Superior temporal gyrus (tissue), 1 donor: ENCODE data around the gene PGD.
"Not testable (repeated sequence)": the region's sequence is repeated elsewhere in the genome, so short reads cannot be mapped to it uniquely, and the experiment has no call there.

Experiments
- DNase-seq: peaks from one replicate; pipeline ENCODE4 v3.0.0-alpha.2; 2016; ENCODE audit errors: extremely low spot score

The PGD gene

DNA sequence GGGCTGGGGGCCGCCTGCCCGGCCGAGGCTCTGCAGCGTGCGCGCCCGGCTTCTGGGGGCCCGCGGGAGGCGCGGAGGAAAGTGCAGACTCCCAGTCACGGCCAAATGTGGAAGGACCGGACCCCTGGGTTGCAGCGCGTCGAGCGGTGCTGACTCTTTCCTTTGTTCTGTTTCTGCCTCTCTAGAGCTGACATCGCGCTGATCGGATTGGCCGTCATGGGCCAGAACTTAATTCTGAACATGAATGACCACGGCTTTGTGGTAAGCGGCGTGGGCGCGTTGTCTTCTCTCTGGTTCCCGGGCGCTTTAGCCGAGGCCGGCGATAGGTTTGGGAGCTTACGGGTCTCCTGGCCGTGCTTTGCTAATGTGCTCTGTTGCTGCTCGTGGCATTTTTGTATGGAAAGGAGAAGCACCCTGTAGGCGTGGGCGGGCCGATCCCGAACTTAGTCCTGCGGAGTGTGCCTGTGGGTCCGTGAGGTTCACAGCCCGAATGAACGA lies 629 bp downstream of the PGD start:
- DNase-seq, result peak; percentile 38

- no peak for DNase-seq
Observed at GRCh38 chr1:10400013-10400412, 1.1 kb downstream of the PGD start.

GRCh38 chr1:10401281-10401680 lies 2.4 kb downstream of the PGD start:
- DNase-seq, result no peak

DNA sequence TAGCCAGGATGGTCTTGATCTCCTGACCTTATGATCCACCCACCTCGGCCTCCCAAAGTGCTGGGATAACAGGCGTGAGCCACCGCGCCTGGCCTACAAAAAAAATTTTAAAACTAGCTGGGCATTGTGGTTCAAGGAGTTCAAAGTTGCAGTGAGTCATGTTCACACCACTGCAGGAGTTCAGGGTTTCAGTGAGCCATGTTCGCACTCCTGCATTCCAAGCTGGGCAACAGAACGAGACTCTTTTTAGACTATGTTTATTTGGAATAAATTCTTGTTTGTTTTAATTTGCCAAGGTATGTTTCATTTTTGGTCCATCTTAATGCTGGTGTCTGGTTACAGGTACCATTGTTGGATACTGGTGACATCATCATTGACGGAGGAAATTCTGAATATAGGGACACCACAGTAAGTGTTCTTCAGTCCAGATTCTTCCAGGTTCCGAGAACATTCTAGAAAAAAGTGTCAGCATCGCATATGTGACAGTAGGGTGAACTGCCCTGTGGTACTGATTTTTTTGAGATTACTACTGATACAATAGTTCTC lies 3.9 kb downstream of the PGD start:
- no peak for DNase-seq

GRCh38 chr1:10407201-10407600 lies 8.3 kb downstream of the PGD start:
- no peak for DNase-seq

DNA sequence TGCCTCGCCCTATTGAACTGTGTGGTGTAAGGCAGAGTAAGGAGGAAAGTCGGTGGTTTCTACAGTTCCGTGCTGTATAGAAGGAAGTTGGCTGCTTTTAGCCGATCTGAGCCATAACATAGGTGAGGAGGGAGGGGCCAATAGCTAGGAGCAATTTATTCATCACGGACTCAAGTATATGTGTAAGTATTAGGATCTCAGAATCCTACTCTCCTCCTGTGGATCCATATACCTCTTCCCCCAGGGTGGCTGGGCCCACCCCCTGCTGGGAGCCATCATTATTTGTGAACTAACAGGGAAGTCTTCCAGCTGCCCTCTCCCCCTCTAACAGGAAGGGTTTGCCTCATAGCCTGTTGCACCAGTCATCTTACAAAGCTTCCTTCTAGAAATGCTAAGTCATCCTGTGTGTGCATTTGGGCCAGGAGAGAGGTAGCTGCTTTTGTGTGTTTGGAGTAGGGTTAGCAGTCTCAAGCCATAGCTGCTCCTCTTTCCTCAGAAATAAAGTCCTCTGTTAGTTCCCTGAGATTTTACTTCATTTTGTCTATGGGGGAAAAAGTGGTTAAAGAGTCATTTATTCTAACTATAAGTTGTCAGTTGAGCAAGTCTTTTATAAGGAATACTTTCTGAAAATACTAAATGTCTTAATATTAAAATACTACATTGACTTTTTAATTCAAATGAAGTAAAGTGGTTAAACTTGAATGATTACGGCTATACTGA lies 16.5 kb downstream of the PGD start:
- DNase-seq, result no peak

GRCh38 chr1:10415967-10416366 lies 17.1 kb downstream of the PGD start:
- DNase-seq, result not testable (repeated sequence)

- not testable (repeated sequence) for DNase-seq
Observed at GRCh38 chr1:10418741-10419140, 19.9 kb downstream of the PGD start.

DNA sequence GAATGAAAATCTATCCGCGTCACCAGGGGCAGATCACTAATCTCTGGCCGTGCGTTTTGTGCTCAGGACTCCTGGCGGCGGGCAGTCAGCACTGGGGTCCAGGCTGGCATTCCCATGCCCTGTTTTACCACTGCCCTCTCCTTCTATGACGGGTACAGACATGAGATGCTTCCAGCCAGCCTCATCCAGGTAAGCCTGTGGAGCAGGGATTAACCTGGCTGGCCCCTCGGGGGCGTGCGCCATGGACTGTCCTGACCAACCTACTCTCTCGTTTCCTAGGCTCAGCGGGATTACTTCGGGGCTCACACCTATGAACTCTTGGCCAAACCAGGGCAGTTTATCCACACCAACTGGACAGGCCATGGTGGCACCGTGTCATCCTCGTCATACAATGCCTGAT lies 20.5 kb downstream of the PGD start:
- no peak for DNase-seq

DNA sequence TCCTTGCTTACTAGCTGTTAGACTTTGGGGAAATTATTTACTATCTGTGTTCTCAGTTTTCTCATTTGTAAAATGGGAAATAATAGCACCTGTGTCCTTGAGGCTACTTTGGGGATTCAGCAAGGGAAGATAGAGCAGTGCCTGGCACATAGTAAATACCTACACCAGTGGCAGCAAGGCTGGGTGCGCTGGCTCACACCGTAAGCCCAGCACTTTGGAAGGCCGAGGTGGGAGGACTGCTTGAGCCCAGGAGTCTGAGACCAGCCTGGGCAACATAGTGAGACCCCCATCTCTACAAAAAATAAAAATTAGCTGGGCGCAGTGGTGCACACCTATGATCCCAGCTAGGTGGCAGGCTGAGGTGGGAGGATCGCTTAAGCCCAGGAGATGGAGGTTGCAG lies 22.8 kb downstream of the PGD start:
- DNase-seq, result no peak

DNA sequence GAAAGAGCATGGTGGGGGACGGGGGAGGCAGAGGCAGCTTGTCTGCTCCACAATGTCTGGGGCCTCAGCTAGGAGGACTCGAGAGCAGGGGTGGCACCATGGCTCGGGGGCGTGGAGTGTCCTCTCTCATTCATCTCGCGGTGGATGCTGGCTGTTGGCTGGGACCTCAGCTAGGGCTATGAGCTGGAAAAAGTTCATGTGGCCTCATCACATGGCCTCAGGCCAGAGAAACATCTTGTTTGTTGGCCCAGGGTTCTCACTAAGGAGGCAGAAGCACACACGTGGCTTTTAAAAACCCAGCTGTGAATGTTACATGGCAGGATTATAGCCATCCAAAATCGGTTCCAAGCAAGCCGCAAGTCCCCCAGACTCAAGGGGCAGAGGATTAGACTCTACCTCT lies 25.2 kb downstream of the PGD start:
- DNase-seq, result no peak

GRCh38 chr1:10424651-10425050 lies 25.8 kb downstream of the PGD start:
- no peak for DNase-seq

DNA sequence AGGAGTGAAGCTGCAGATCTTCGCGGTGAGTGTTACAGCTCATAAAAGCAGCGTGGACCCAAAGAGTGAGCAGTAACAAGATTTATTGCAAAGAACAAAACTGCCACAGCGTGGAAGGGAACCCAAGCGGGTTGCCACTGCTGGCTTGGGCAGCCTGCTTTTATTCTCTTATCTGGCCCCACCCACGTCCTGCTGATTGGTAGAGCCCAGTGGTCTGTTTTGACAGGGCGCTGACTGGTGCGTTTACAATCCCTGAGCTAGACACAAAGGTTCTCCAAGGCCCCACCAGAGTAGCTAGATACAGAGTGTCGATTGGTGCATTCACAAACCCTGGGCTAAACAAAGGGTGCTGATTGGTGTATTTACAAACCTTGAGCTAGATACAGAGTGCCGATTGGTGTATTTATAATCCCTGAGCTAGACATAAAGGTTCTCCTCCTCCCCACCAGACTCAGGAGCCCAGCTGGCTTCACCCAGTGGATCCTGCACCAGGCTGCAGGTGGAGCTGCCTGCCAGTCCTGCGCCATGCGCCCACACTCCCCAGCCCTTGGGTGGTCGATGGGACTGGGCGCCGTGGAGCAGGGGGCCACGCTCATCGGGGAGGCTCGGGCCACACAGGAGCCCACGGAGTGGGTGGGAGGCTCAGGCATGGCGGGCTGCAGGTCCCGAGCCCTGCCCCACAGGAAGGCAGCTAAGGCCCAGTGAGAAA lies 27.1 kb downstream of the PGD start:
- DNase-seq, result not testable (repeated sequence)

DNA sequence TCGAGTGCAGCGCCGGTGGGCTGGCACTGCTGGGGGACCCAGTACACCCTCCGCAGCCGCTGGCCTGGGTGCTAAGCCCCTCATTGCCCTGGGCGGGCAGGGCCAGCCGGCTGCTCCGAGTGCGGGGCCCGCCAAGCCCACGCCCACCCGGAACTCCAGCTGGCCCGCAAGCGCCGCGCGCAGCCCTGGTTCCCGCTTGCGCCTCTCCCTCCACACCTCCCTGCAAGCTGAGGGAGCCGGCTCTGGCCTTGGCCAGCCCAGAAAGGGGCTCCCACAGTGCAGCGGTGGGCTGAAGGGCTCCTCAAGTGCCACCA lies 27.6 kb downstream of the PGD start:
- not testable (repeated sequence) for DNase-seq

DNA sequence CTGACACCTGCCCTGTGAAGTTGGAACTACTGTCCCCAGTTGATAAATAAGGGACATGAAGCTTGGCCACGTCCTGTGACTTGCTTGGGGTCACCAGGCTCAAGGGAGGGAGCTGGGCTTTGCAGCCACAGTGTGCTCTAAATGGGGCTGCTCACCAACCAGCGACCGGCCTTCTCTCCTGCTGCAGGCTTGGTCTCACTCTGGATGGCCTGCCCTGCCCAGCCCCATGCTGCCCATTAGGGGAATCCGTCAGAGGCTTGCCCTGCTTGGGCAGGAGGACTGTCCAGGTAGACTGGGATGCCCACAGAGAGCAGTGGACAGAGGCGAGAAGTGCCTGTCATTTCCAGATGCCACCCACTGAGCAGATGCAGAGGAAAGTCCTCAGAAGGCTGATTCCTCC lies 30.1 kb downstream of the PGD start:
- DNase-seq, result no peak

GRCh38 chr1:10429868-10430215 lies 31.0 kb downstream of the PGD start:
- peak; percentile 55 for DNase-seq

- peak; percentile 90 for DNase-seq
Observed at GRCh38 chr1:10430216-10431069, 31.6 kb downstream of the PGD start, which contains the start of gene CENPS. Gene CENPS, plus strand, starts transcription at chr1:10430433. Its CDS starts 85 bp downstream, at chr1:10430518.

DNA sequence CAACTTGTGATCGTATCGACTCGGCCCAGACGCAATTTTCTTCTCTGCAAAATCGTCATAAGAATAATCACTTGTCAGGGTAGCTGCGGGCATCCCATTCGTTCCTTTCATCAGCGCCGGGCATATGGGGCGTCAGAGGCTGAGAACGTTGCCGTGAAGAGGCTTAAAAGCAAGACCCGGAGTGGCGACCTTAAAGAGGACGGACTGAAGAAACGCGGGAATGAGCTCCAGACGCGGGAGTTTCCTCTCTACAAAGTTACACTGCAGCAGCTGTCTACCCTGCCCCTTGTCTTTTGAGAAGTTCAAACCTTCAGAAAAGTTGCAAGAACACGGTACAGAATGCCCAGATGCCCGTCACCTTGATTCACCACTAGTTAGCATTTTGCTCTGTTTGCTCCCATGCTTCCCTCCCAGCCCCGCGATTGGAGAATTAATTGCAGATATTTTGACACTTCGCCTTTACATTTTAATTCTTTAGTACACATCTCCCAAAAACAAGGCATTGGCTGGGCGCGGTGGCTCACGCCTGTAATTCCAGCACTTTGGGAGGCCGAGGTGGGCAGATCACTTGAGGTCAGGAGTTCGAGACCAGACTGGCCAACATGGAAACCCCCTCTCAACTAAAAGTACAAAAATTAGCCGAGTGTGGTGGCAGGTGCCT lies 32.3 kb downstream of the PGD start:
- no peak for DNase-seq

DNA sequence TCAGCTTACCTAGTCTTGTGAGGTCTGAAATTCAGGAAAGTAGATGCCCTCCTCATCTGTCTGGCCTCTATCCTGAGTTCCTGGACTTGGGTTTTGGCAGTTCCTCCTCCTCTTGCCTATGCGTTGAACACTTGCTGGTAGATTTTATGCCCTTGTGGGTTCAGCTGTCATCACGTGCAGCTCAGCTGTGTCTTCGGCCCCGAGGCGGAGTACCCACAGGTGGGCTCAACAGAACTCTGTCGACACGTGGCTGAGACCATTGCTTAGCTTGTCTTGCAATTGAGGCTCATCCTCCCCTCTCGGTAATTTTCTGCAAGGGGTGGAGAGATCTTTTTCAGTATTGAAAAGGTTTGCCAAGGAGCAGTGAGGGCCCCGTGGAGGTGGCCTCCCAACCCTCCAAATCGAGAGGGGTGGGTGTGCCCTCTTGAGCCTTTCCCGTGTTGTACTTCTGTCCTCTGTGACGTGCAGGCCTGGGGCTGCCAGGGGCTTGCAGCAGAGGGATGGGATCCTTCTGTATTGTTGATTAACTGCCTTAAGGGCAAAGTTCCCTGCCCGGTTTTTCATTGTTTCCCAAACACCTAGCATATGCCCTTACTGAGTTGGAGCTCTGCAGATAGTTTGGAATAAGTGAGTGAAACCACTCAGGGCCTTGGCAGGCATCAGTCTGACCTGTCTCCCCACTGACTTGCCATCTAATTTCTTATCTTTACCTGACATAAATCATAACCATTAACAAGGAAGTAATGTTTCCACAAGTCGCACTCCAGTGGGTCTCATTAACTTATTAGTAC lies 34.2 kb downstream of the PGD start:
- DNase-seq, result no peak

DNA sequence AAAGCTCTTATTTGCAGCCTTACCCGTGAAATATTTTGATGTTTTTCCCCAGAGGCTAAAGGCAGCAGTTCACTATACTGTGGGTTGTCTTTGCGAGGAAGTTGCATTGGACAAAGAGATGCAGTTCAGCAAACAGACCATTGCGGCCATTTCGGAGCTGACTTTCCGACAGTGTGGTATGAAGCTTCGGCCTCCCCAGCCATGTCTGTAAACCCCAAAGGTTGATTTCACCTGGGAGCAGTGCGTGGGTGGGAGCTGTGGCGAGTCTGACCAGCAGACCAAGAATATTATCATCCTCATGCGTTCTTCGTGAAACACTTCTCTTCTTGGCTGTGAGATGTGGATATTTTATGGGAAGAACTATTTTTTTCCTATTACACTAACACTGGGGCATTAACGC lies 34.9 kb downstream of the PGD start:
- DNase-seq, result no peak

GRCh38 chr1:10434590-10434989 lies 35.7 kb downstream of the PGD start:
- no peak for DNase-seq
